Measurements from ENCODE around the gene SURF4.
A peak's percentile ranks its signal among the peaks of the same experiment; 100 is the strongest.
"Not testable (repeated sequence)": the region's sequence is repeated elsewhere in the genome, so short reads cannot be mapped to it uniquely, and the experiment has no call there.

Gene SURF4

DNA sequence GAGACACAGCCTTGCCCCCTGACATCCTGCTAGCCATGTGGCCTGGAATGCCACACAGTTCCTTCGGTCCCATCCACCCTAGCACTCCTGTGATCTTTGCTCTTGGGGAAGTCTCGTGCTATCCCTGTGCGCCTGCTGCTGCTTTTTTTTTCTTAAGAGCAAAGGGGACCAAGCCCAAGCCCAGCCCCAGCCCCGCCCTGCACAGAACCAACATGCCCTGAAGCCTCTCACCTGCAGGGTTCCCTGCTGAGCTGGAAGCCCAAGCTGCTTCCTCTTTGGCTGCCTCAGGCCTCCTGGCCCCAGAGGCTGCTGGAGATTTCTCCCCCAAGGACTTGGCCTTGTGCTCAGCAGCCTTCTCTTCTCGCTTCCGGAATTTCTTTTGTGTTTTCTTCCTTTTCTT, 41.7 kb downstream of the SURF4 start:
- Histone ChIP-seq H3K36me3 (ENCODE audit: control insufficient read depth, insufficient read depth, low read length) (peaks cover 7% of the 10 kb centered on the region), H3K27me3 (ENCODE audit: control insufficient read depth, insufficient read depth, low read length) (no peaks in the 10 kb centered on the region), H3K9me3 (ENCODE audit: control insufficient read depth, low read length) (no peaks in the 10 kb centered on the region), H3K4me1 (ENCODE audit: control insufficient read depth, insufficient read depth, low read length) (peaks cover 17% of the 10 kb centered on the region), H3K9ac (ENCODE audit: low read length) (peak overlapping the region; percentile 17), H3K4me3 (ENCODE audit: low read length) (no peak overlapping the region)

DNA sequence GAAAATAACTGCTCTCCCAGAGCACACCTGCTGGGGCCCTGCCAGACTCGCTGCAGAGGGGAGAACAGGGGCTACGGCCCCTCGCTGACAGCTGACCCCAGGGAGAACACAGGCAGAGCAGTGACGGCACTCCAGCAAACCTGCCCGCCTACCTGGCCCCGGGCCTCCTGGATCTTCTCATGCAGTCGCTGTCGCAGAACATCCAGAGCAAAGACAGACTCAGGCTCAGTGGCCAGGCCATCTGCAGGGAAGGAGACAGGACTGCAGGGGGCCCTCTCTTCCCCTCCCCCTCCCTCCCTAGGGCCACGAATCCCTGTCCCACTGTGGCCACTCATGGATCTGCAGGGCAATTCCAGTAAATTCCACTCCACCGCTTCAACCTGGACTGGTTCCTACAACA, 42.3 kb downstream of the SURF4 start:
- H3K9me3 ChIP-seq (ENCODE audit: control insufficient read depth, low read length): no peaks in the 10 kb centered on the region
- H3K4me1 ChIP-seq (ENCODE audit: control insufficient read depth, insufficient read depth, low read length): peaks cover 17% of the 10 kb centered on the region
- H3K36me3 ChIP-seq (ENCODE audit: control insufficient read depth, insufficient read depth, low read length): peaks cover 7% of the 10 kb centered on the region
- H3K9ac ChIP-seq (ENCODE audit: low read length): peak overlapping the region; percentile 17
- H3K27me3 ChIP-seq (ENCODE audit: control insufficient read depth, insufficient read depth, low read length): no peaks in the 10 kb centered on the region
- no peak overlapping the region for H3K4me3 ChIP-seq (ENCODE audit: low read length)

DNA sequence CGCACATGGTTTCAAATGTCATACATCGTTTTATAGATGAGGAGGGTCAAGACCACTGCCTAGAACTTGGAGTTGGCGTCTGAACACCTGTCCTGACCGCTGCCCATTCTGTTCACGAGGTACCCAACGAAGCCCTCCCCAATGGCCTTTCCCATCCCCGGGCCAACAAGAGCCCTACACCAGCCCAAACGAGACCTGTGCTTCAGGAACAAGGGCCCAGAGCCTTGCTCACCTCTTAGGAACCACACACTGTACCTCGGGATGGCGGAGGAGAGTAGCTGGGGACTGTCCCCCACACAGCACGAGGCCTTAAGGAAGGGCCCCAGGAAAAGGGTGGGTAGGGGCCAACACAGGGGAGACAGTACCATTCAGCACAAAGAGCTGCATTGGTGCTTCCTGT, 42.8 kb downstream of the SURF4 start:
- H3K36me3 ChIP-seq (ENCODE audit: control insufficient read depth, insufficient read depth, low read length): peaks cover 7% of the 10 kb centered on the region
- no peaks in the 10 kb centered on the region for H3K9me3 ChIP-seq (ENCODE audit: control insufficient read depth, low read length)
- H3K4me3 ChIP-seq (ENCODE audit: low read length): no peak overlapping the region
- H3K9ac ChIP-seq (ENCODE audit: low read length): no peak overlapping the region
- H3K27me3 ChIP-seq (ENCODE audit: control insufficient read depth, insufficient read depth, low read length): no peaks in the 10 kb centered on the region
- H3K4me1 ChIP-seq (ENCODE audit: control insufficient read depth, insufficient read depth, low read length): peaks cover 17% of the 10 kb centered on the region

DNA sequence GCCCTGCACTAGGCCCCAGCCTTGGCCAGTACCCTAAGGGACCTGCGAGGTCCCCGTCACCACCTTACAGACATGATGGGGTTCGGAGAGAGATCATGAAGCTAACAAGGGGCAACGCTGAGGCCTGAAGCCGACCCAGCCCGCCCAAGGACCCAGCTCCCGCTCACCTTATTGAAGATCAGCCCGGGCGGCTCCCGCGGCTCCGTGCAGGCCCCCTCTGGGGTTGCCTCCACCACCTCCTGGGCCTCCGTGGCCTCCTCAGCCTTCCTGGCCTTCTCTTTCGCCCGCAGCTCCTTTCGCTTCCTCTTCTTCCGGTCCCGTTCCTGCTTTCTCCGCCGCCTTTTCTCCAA, 43.5 kb downstream of the SURF4 start:
- Histone ChIP-seq H3K4me3 (ENCODE audit: low read length) (no peak overlapping the region), H3K9ac (ENCODE audit: low read length) (no peak overlapping the region), H3K4me1 (ENCODE audit: control insufficient read depth, insufficient read depth, low read length) (peaks cover 17% of the 10 kb centered on the region), H3K9me3 (ENCODE audit: control insufficient read depth, low read length) (no peaks in the 10 kb centered on the region), H3K27me3 (ENCODE audit: control insufficient read depth, insufficient read depth, low read length) (no peaks in the 10 kb centered on the region), H3K36me3 (ENCODE audit: control insufficient read depth, insufficient read depth, low read length) (peaks cover 7% of the 10 kb centered on the region)

DNA sequence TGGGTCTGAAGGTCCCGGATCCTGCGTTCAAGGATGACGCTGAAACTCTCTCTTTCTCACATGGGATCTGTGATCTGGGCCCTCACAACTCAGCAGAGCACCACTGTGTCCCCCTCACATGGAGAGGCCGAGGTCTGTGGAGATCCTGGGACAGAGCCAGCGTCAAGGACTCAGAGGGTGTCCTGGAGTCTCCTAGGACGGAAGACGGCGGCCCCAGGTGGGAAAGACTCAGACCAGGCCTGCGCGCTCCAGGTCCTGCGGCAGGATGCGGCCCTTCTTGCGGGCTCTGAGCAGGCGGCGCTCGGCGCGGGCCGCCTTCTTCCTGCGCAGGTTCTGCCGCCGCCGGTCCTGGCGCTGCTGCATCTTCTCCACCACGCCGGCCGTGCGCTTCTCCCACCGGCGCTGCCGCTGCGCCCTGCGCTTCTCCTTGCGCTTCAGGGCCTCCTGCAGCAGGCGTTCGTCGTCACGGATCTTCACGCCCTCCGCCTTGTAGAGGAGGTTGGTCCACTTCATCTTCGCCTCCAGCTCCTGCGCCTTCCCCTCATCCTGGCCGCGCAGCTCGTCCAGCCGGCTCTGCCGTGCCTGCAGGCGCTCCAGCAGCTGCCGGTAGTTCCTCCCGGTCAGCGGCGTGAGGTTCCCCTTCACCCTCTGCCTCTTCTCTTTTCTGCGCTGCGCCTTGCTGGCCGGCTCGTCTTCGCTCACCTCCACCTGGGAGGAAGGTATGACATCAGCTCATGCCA, 44.0 kb downstream of the SURF4 start:
- no peak overlapping the region for H3K4me3 ChIP-seq (ENCODE audit: low read length)
- H3K9me3 ChIP-seq (ENCODE audit: control insufficient read depth, low read length): no peaks in the 10 kb centered on the region
- H3K9ac ChIP-seq (ENCODE audit: low read length): no peak overlapping the region
- peaks cover 17% of the 10 kb centered on the region for H3K4me1 ChIP-seq (ENCODE audit: control insufficient read depth, insufficient read depth, low read length)
- H3K36me3 ChIP-seq (ENCODE audit: control insufficient read depth, insufficient read depth, low read length): peaks cover 7% of the 10 kb centered on the region
- no peaks in the 10 kb centered on the region for H3K27me3 ChIP-seq (ENCODE audit: control insufficient read depth, insufficient read depth, low read length)

DNA sequence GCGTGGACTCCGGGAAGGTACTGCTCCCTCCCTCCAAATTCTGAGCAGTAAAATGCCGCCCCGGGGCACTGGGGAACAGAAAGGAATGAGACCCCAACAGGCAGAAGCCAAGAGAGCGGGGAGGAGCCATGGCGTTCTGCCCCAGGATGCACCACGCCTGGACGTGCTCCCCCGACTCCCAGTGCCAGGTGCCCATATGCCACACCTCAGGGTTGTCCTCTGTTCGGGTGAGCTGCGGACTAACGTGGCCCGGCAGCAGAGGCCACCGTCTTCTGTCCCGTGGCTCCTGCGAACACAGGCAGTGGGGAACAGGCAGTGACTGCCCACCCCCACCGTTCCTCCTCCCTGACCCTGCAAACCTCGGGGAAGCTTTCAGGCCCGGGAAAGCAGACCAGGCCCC, 44.6 kb downstream of the SURF4 start:
- H3K36me3 ChIP-seq (ENCODE audit: control insufficient read depth, insufficient read depth, low read length): peaks cover 7% of the 10 kb centered on the region
- peaks cover 17% of the 10 kb centered on the region for H3K4me1 ChIP-seq (ENCODE audit: control insufficient read depth, insufficient read depth, low read length)
- no peak overlapping the region for H3K4me3 ChIP-seq (ENCODE audit: low read length)
- H3K9ac ChIP-seq (ENCODE audit: low read length): no peak overlapping the region
- no peaks in the 10 kb centered on the region for H3K9me3 ChIP-seq (ENCODE audit: control insufficient read depth, low read length)
- H3K27me3 ChIP-seq (ENCODE audit: control insufficient read depth, insufficient read depth, low read length): no peaks in the 10 kb centered on the region

DNA sequence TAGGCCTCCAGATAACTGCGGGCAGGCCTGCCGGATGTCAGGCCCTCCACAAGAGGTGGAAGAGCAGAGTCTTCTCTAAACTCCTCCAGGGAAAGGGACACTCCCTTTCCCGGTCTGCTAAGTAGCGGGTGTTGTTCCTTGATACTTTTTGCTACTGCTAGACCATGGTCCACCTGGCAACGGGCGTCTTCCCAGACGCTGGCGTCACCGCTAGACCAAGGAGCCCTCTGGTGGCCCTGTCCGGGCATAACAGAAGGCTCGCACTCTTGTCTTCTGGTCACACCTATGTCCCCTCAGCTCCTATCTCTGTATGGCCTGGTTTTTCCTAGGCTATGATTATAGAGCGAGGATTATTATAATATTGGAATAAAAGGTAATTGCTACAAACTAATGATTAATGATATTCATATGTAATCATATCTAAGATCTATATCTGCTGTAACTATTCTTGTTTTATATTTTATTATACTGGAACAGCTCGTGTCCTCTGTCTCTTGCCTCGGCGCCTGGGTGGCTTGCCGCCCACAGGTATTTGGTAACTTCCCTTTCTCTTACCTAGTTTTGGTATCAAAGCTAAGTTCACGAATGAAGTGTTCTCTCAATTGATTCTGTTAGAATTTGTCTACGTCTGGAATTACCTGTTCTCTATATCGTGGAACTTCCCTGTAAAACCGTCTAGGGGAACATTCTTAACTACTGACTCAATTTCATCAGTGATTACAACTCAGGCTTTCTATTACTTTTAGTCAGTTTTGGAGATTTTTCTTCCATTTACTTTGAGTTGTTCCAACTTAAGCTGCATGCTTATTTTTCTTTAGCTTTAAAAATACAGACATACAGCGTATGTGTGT, 46.3 kb downstream of the SURF4 start:
- H3K4me1 ChIP-seq (ENCODE audit: control insufficient read depth, insufficient read depth, low read length): peaks cover 13% of the 10 kb centered on the region
- not testable (repeated sequence) for H3K36me3 ChIP-seq (ENCODE audit: control insufficient read depth, insufficient read depth, low read length); H3K4me3 ChIP-seq (ENCODE audit: low read length); H3K9me3 ChIP-seq (ENCODE audit: control insufficient read depth, low read length); H3K27me3 ChIP-seq (ENCODE audit: control insufficient read depth, insufficient read depth, low read length); H3K9ac ChIP-seq (ENCODE audit: low read length)

DNA sequence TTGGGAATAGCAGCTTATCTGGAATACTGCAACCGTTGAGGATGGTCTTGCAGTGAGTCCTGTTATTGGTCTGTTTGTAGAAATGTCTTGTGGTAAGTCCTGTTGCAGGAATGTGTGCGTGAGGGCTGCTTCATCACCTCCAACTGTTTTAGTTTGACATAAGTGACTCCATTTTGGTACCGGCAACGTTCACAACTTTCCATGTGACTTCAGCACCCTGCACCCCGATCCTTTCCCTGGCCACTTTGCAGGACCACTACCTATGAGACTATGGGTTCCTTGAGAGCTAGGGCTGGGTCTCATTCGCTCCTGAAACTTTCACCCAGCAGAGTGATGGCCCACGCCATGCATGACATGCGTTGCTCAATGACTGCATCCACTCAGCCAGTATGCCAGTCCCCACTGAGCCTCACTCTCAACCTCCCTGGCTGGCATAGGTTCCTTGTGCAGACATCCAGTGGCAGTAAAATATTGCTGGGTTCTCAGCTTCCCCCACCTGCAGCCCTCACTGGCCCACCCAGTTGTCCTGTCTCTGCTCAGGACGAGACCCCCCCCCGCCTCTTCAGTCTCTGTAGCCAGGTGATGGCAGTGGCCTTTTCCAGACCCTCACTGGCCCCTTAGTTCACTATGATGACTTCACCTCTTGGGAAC, 47.9 kb downstream of the SURF4 start:
- H3K9ac ChIP-seq (ENCODE audit: low read length): no peak overlapping the region
- no peaks in the 10 kb centered on the region for H3K27me3 ChIP-seq (ENCODE audit: control insufficient read depth, insufficient read depth, low read length)
- H3K9me3 ChIP-seq (ENCODE audit: control insufficient read depth, low read length): no peaks in the 10 kb centered on the region
- H3K36me3 ChIP-seq (ENCODE audit: control insufficient read depth, insufficient read depth, low read length): peaks cover under 1% of the 10 kb centered on the region
- no peak overlapping the region for H3K4me3 ChIP-seq (ENCODE audit: low read length)
- H3K4me1 ChIP-seq (ENCODE audit: control insufficient read depth, insufficient read depth, low read length): no peaks in the 10 kb centered on the region

DNA sequence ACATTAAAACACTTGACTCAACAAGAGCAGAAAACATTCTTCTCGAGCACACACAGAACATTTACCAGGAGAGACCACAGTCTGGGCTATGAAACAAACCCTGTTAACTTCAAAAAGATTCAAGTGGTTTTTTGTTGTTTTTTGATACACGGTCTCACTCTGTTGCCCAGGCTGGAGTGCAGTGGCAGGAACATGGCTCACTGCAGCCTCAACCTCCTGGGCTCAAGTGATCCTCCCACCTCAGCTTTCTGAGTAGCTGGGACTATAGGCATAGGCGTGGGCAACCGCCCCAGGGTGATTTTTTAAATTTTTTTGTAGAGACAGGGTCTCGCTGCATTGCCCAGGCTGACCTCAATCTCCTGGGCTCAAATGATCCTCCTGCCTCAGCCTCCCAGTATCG, 48.8 kb downstream of the SURF4 start:
- H3K9me3 ChIP-seq (ENCODE audit: control insufficient read depth, low read length); H3K4me1 ChIP-seq (ENCODE audit: control insufficient read depth, insufficient read depth, low read length); H3K36me3 ChIP-seq (ENCODE audit: control insufficient read depth, insufficient read depth, low read length); H3K4me3 ChIP-seq (ENCODE audit: low read length); H3K27me3 ChIP-seq (ENCODE audit: control insufficient read depth, insufficient read depth, low read length); H3K9ac ChIP-seq (ENCODE audit: low read length): not testable (repeated sequence)

DNA sequence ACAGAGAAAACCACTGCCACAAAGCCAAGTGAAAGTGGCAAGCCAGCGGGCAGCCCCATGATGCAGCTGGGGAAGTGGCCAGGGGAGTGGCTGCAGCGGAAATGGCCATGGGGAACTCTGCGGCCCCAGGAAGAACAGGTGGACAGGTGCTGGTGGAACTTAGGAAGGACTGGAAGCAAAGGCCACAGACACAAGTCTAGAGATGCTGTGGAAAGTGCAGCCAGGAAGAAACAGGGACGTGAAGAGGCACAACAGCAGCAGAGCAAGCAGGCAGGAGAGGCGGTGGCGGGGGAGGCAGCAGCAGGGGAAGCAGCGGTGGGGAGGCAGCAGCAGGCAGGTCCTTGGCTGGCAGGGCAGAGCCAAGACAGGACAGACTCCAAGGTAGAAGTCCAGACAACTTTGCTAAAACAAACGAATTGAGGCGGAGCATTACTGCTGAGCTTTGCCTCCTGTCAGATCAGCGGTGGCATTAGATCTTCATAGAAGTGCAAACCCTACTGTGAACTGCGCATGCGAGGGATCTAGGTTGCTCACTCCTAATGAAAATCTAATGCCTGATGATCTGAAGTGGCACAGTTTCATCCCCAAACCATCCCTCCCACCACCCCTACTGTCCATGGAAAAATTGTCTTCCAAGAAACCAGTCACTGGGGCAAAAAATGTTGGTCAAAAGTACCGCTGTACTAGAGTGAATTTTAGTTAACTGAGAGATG, 51.7 kb downstream of the SURF4 start:
- Histone ChIP-seq H3K4me1 (ENCODE audit: control insufficient read depth, insufficient read depth, low read length) (no peaks in the 10 kb centered on the region), H3K9me3 (ENCODE audit: control insufficient read depth, low read length) (no peaks in the 10 kb centered on the region), H3K9ac (ENCODE audit: low read length) (no peak overlapping the region), H3K27me3 (ENCODE audit: control insufficient read depth, insufficient read depth, low read length) (no peaks in the 10 kb centered on the region), H3K4me3 (ENCODE audit: low read length) (no peak overlapping the region), H3K36me3 (ENCODE audit: control insufficient read depth, insufficient read depth, low read length) (no peaks in the 10 kb centered on the region)

DNA sequence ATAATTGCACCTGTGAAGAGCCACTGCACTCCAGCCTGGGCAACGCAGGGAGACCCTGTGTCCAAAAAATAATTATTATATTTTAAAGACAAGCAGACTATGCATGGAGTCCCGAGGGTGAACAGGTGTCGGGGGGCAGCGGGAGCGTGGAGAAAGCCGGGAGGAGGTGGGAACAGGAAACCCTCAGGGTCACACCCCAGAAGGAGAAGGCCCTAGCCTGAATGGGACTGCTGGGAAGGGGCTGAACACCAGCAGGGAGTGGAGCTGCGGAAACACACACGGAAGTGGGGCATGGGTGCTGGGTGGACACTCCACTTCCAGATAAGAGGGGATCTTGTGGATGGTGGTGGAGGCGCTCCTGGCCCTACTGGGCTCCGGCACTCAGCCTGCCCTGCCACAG, 52.6 kb downstream of the SURF4 start:
- Histone ChIP-seq H3K4me3 (ENCODE audit: low read length) (no peak overlapping the region), H3K9ac (ENCODE audit: low read length) (no peak overlapping the region), H3K4me1 (ENCODE audit: control insufficient read depth, insufficient read depth, low read length) (no peaks in the 10 kb centered on the region), H3K36me3 (ENCODE audit: control insufficient read depth, insufficient read depth, low read length) (no peaks in the 10 kb centered on the region), H3K27me3 (ENCODE audit: control insufficient read depth, insufficient read depth, low read length) (no peaks in the 10 kb centered on the region), H3K9me3 (ENCODE audit: control insufficient read depth, low read length) (no peaks in the 10 kb centered on the region)

DNA sequence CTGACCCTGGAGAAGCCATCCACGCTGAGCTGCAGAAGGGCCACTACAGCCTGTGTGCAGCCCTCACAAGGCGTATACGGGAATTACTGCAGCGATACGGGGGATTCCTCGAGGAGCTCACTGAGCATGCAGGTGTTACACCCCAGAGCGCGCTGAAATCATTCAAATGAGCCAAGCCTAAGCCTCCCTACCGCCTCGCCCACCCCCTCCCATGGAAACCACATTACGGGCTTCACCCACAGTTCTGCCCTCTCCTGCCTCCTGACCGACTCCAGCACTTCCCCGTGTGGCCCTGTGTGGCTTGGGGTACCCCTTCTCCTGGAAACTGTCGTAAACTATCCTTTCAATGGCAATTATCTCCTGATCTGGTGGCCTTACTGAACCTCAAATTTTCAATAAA, 53.2 kb downstream of the SURF4 start:
- H3K36me3 ChIP-seq (ENCODE audit: control insufficient read depth, insufficient read depth, low read length): no peaks in the 10 kb centered on the region
- H3K4me3 ChIP-seq (ENCODE audit: low read length): no peak overlapping the region
- H3K9ac ChIP-seq (ENCODE audit: low read length): no peak overlapping the region
- H3K27me3 ChIP-seq (ENCODE audit: control insufficient read depth, insufficient read depth, low read length): no peaks in the 10 kb centered on the region
- no peaks in the 10 kb centered on the region for H3K4me1 ChIP-seq (ENCODE audit: control insufficient read depth, insufficient read depth, low read length)
- no peaks in the 10 kb centered on the region for H3K9me3 ChIP-seq (ENCODE audit: control insufficient read depth, low read length)
